ENCODE data around the gene S100G. TPM values are rescaled to one million over a fixed set of nuclear protein-coding genes. Genes with fewer than 3 reads are reported as not detected.

Gene S100G
- total and polyA plus RNA-seq, 2 of the 4 experiments (the other 2 are of a cell fraction): not detected

DNA sequence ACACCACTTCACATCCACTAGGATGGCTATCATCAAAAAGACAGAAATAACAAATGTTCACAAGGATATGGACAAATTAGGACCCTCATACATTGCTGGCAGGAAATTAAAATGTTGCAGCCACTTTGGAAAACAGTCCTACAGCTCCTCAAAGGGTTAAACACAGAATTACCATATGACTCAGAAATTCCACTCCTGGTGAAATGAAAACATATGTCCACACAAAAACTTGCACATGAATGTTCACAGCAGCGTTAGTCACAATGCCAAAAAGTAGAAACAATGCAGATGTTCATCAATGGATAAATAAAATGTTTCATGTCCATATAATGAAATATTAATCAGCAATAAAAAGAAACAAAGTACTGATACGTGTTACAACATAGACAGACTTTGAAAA lies 15.1 kb downstream of the S100G start:
- H2BK120ac ChIP-seq (ENCODE audit: low read depth, low read length): peak overlapping the region; percentile 98
- H3K9me1 ChIP-seq (ENCODE audit: insufficient read depth, low read length): 0 out of 2 replicates have a peak, but pooled peaks cover 5% of the 10 kb centered on the region
- H3K4me1 ChIP-seq (ENCODE audit: control insufficient read depth, insufficient read depth, low read length): peaks cover 9% of the 10 kb centered on the region
- in situ Hi-C loops (cut with MboI; ENCODE audit: low sequenced_read_pairs): loop anchor here (10.0 kb wide), 2 partner anchors 220 to 540 kb away; partner anchors contain the start of gene GRPR
- H3K9me3 ChIP-seq (ENCODE audit: control insufficient read depth, insufficient read depth, low read length): no peaks in the 10 kb centered on the region
- ATAC-seq (ENCODE audit: low read depth): peak; percentile 12; the same call in 1 of the 2 replicates
- H3K4me3 ChIP-seq (ENCODE audit: insufficient read depth, low read depth, low read length): no peak overlapping the region
- peak overlapping the region; percentile 79; the same call in 1 of the 2 replicates for H3K18ac ChIP-seq (ENCODE audit: low read depth, low read length)
- dilution Hi-C loops (cut with HindIII; ENCODE audit: low sequenced_read_pairs, unreplicated experiment): no loop called here
- no peaks in the 10 kb centered on the region; the same call in 1 of the 2 replicates for H3K27me3 ChIP-seq (ENCODE audit: control insufficient read depth, insufficient read depth, low read length)
- H2BK15ac ChIP-seq (ENCODE audit: low read depth, low read length): peak overlapping the region; percentile 61; the same call in 1 of the 3 replicates
- H3K4ac ChIP-seq (ENCODE audit: low read depth, low read length): peak overlapping the region; percentile 93
- peaks cover 0 to 15% of the 10 kb centered on the region in 2 experiments; a peak in 1 of 4 replicates for H3K79me1 ChIP-seq (ENCODE audit: low read depth in 1 of 2, low read length in 2 of 2)
- intact Hi-C loops (cut with micrococcal nuclease): loop anchor here (2.0 to 5.0 kb wide), 2 partner anchors 228 to 343 kb away; no protein-coding TSS in a partner anchor
- 0 out of 2 replicates have a peak, but pooled peaks cover 3% of the 10 kb centered on the region for H3K36me3 ChIP-seq (ENCODE audit: control insufficient read depth, insufficient read depth, low read length)
- H3K56ac ChIP-seq (ENCODE audit: extremely low read depth, insufficient read depth, low read length): peak overlapping the region; percentile 58; the same call in 1 of the 2 replicates
- no peak overlapping the region for H2AK9ac ChIP-seq (replicated peaks; ENCODE audit: low read depth, low read length, poor library complexity)
- H3K9ac ChIP-seq (ENCODE audit: low read depth, low read length): no peak overlapping the region
- H4K5ac ChIP-seq (ENCODE audit: low read depth, low read length): no peak overlapping the region
- peak overlapping the region; percentile 68; the same call in 1 of the 2 replicates for H3K23ac ChIP-seq (ENCODE audit: low read depth, low read length)
- POLR2A ChIA-PET (ENCODE audit: unreplicated experiment): no interaction called here
- H2AK5ac ChIP-seq (ENCODE audit: low read depth, low read length): peak overlapping the region; percentile 80; the same call in 1 of the 2 replicates
- H4K91ac ChIP-seq (ENCODE audit: insufficient read depth, low read depth, low read length): peak overlapping the region; percentile 75
- H2BK20ac ChIP-seq (ENCODE audit: low read depth, low read length): peak overlapping the region; percentile 94
- peak overlapping the region; percentile 49; the same call in 1 of the 2 replicates for H3K27ac ChIP-seq (ENCODE audit: insufficient read depth, low read length)
- CTCF ChIA-PET: no interaction called here
- no peak overlapping the region for H2AFZ ChIP-seq (replicated peaks; ENCODE audit: low read length, poor library complexity)
- H3K4me2 ChIP-seq (ENCODE audit: low read depth, low read length): no peak overlapping the region
- peak overlapping the region; percentile 35 to 90; a peak in 3 of 4 replicates for H4K8ac ChIP-seq (ENCODE audit: low read depth in 2 of 2, low read length in 2 of 2)
- peak overlapping the region; percentile 97 for H2BK5ac ChIP-seq (ENCODE audit: low read depth, low read length, poor library complexity, severe bottlenecking)
- peak; percentile 81 for DNase-seq
- H3K14ac ChIP-seq (replicated peaks; ENCODE audit: low read depth, low read length): peak overlapping the region; percentile 78; the same call in 1 of the 2 replicates
- no CpG with 5 or more reads among the region's 2 CpGs for WGBS, 2 experiments (ENCODE audit: extremely low coverage in 2 of 2, insufficient read length in 1 of 2)
- no peaks in the 10 kb centered on the region for H4K20me1 ChIP-seq (ENCODE audit: insufficient read depth, low read length)
- TF ChIP-seq FOS (IDR thresholded peaks at IDR 0.05; ENCODE audit: low read depth, low read length): peak; percentile 48; the same call in 1 of the 2 replicates
- TF ChIP-seq RFX5 (IDR thresholded peaks at IDR 0.05; ENCODE audit: low read depth, low read length): no peak
- BruUV-seq (replicated peaks): no TSS peak
